ENCODE data around the gene TUFM.
"Not testable (repeated sequence)": the region's sequence is repeated elsewhere in the genome, so short reads cannot be mapped to it uniquely, and the experiment has no call there.

Gene TUFM

DNA sequence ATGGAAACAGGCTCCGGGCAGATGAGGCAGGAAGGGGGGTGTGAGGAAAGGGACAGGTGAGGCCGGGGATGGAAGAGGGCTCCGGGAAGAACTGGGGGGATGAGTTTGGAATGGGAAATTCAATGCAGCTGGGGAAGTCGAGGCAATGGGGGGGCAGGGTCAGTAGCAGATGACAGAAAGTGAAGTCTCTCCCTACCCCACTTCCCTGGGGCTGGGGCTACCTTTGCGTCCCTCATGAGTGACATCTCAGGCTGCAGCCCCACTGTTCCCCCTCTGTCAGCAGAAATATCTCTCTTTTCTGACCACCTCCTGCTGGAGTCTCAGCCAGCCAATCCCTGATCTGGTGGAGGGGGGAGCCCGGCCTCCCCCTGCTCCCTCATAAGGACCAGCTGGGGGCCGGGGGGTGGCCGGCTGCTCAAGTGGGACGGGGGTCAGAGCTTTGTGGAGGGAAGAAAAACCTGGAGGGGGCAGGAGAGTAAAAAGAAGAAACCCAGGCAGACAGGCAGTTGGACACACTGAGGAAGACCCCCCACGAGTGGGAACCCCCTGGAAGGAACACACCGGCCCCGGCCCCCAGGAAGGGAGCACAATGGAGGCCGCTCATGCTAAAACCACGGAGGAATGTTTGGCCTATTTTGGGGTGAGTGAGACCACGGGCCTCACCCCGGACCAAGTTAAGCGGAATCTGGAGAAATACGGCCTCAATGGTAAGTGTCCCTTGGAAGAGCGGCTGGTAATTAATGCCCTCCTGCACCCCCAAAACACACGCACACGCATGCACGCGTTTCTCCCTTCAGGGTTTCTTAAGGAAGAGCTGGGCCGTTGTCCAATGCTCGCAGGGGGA is 32.2 kb upstream of the TUFM start, which contains the start of gene ATP2A1:
Gene ATP2A1, plus strand, starts transcription at position 406 of the 844 bp plus-strand sequence. Its CDS starts 184 bp downstream, at position 590.
- H3K4me3 Mint-ChIP-seq: peak within 1 kb of the TSS; percentile 87
- H3K27me3 Mint-ChIP-seq: peaks cover 9% of the 10 kb centered on the region
- H3K36me3 Mint-ChIP-seq (ENCODE audit: low read depth): peaks cover 6% of the 10 kb centered on the region
- H3K27ac Mint-ChIP-seq: peak within 1 kb of the TSS; percentile 78
- no peaks in the 10 kb centered on the region for H3K9me3 Mint-ChIP-seq
- H3K4me1 Mint-ChIP-seq (ENCODE audit: low read depth): peaks cover 29% of the 10 kb centered on the region

DNA sequence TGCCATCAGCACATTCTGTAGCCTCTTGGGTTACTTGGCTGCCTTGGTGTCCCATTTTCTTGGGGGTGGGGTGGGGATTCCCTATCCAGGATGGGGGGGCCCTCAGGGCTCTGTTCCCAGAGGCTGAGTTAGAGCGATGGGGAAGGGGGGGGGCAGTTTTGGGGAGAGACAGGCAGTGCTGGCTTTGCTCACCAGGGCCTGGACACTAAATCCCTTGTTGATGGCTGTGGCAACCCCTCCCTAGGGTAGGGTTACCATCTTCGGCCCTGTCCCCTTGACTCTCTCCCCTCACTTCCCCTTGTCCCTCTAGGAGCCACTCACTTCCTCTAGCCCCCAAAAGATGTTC is 31.5 kb upstream of the TUFM start:
- H3K4me1 Mint-ChIP-seq (ENCODE audit: low read depth): peaks cover 29% of the 10 kb centered on the region
- H3K27ac Mint-ChIP-seq: no peak overlapping the region
- H3K4me3 Mint-ChIP-seq: no peak overlapping the region
- H3K27me3 Mint-ChIP-seq: peaks cover 9% of the 10 kb centered on the region
- peaks cover 6% of the 10 kb centered on the region for H3K36me3 Mint-ChIP-seq (ENCODE audit: low read depth)
- H3K9me3 Mint-ChIP-seq: no peaks in the 10 kb centered on the region

DNA sequence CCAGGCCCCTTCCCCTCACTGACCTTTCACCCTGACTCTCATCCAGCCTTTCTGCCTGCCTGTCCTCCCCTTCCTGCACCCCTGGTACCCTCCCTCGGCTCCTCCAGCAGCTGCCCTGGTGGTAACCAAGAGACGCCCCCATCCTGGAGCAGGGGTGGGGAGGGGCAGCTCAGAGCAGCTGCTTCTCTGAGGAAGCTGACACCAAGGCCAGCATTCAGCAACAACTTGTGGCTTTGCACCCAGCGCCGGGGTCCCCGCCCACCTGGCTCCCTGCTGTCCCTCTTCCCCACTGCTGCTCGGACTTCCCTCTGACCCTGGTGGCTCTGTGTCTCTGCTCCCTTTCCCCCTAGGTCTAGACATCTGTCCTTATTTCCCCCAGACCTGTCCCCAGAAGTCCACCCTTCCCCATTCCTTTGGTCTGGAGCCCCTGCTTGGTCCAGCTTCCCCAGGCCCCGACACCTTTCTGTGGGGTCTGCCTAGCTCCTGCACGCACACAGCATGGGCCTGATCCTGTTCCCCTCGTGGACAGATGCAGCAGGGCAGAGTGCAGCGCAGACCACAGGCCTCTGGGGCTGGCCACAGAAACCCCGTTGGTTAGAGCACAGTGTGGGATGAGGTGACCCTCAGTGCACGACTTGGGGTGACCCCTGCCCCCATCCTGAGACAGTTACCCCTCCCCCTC is 31.0 kb upstream of the TUFM start:
- no peak overlapping the region for H3K27ac Mint-ChIP-seq
- H3K4me3 Mint-ChIP-seq: no peak overlapping the region
- H3K36me3 Mint-ChIP-seq (ENCODE audit: low read depth): peaks cover 6% of the 10 kb centered on the region
- peaks cover 9% of the 10 kb centered on the region for H3K27me3 Mint-ChIP-seq
- no peaks in the 10 kb centered on the region for H3K9me3 Mint-ChIP-seq
- peaks cover 29% of the 10 kb centered on the region for H3K4me1 Mint-ChIP-seq (ENCODE audit: low read depth)

DNA sequence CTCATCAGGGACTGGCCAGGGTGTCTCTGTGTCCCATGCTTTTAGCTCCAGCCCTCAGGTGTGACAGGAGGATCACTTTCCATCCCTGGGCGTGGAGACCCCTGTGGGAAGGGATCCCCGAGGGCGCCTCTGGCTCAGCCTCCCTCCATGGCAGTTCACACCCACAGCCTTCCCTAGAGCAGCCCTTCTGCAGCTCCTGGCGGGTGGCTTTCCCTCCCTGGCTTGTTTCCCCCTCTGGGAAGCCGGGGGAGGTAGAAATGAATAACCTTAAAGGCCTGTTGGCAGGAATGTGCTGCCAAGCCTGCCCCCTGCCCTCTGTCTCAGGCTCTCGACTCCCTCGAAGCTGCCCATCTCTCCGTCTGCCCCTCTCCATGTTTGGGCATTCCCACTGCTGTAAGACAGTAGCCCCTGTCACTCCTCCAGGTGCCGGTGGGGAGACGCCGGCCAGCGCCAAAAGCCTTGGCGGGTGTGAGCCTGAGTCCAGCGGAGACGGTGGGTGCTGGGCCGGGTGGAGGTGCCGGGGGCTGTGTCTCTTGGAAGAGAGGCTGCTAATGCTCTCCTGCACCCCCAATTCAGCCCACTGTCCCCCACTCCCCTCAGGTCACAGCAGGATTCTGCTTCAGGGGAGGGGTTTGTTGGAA is 30.0 kb upstream of the TUFM start:
- Mint-ChIP-seq H3K27me3 (peaks cover 6% of the 10 kb centered on the region), H3K27ac (no peak overlapping the region), H3K9me3 (no peaks in the 10 kb centered on the region), H3K36me3 (ENCODE audit: low read depth) (peaks cover 9% of the 10 kb centered on the region), H3K4me3 (no peak overlapping the region), H3K4me1 (ENCODE audit: low read depth) (peaks cover 27% of the 10 kb centered on the region)

DNA sequence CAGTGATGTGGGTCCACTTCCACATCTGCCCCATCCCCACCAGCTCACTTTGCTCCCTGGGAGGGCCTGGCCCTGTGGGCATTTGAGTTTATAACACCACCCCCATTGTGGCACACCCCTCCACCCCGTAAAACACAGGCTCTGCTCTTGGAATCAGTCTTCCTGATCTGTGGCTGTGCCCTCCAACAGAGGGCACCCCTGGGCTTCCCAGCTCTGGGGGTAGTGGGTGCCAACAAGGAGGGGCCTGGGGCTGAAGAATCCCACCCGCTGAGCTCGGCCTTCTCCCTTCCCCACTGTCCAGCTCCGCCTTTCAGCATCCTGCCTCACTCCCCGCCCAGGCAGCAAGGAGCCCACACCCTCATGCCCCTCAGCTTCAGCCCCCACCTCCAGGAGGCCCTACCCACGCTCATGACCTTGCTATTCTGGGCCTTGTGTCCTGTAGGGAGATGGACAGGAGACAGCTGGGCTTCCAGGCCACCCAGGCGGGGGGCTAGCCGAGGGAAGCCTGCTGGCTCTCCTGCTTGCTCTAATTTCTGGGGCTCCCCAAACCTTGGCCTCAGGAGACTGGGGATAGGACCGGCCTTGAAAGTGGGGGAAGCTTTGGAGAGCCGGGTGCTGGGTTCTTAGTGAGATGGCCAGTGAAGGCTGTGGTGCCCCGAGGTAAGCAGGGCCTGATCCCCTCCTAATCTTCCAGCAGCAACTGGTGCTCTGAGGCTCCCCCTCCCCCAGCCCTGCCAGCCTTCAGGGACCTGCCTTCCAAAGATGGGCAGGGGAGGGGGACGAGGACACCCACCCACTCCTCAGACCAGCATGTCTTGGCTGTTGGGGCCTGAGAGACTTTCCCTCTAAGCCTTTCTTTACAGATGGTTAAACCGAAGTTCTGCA is 29.2 kb upstream of the TUFM start:
- no peak overlapping the region for H3K27ac Mint-ChIP-seq
- no peak overlapping the region for H3K4me3 Mint-ChIP-seq
- H3K36me3 Mint-ChIP-seq (ENCODE audit: low read depth): peaks cover 17% of the 10 kb centered on the region
- H3K9me3 Mint-ChIP-seq: no peaks in the 10 kb centered on the region
- no peaks in the 10 kb centered on the region for H3K27me3 Mint-ChIP-seq
- H3K4me1 Mint-ChIP-seq (ENCODE audit: low read depth): peaks cover 20% of the 10 kb centered on the region

DNA sequence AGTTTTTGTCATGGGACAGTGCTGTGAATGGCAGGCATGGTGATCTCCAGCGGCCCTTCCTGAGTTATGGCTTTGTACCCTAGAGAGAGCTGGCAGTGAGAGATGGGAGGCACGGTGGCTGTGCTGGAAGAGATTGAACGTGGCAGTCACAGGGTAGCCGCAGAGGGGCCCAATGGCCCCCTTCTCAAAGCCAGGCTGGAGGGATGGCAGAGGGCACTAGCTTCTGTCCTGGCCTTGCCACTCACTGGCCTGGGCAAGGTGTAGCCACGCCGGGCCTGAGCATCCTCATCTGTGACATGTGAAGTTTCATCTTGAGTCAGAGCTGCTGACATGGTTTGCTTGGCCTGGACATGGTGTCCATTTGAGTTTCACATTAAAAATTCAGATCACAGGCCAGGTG is 28.3 kb upstream of the TUFM start:
- Mint-ChIP-seq H3K9me3 (no peaks in the 10 kb centered on the region), H3K36me3 (ENCODE audit: low read depth) (peaks cover 26% of the 10 kb centered on the region), H3K27ac (no peak overlapping the region), H3K27me3 (no peaks in the 10 kb centered on the region), H3K4me1 (ENCODE audit: low read depth) (peaks cover 14% of the 10 kb centered on the region), H3K4me3 (no peak overlapping the region)

DNA sequence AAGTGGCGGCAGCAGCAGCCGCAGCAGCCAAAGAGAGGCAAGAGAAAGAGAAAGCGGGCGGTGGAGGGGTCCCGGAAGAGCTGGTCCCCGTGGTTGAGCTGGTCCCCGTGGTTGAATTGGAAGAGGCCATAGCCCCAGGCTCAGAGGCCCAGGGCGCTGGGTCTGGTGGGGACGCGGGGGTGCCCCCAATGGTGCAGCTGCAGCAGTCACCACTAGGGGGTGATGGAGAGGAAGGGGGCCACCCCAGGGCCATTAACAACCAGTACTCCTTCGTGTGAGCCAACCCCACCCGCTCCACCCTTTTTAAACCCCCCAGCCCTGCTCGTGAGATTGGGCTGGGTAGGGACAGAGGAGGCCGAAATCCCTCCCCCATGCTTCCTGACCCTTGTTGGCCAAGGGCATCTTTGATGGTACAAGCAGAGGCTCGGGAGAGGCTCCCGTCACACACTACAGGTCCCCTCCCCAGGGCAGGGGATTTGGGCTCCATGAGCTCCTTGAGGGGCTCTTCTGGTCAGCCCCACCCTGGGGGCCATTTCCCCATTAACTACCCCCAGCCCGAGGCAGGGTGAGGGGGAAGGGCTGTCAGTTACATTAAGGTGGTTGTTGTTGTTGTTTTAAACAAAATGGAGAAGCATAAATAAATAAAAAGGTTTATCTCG is 27.5 kb upstream of the TUFM start:
- no peak overlapping the region for H3K4me3 Mint-ChIP-seq
- H3K4me1 Mint-ChIP-seq (ENCODE audit: low read depth): peaks cover 7% of the 10 kb centered on the region
- H3K9me3 Mint-ChIP-seq: no peaks in the 10 kb centered on the region
- H3K27ac Mint-ChIP-seq: no peak overlapping the region
- peaks cover 34% of the 10 kb centered on the region for H3K36me3 Mint-ChIP-seq (ENCODE audit: low read depth)
- no peaks in the 10 kb centered on the region for H3K27me3 Mint-ChIP-seq

DNA sequence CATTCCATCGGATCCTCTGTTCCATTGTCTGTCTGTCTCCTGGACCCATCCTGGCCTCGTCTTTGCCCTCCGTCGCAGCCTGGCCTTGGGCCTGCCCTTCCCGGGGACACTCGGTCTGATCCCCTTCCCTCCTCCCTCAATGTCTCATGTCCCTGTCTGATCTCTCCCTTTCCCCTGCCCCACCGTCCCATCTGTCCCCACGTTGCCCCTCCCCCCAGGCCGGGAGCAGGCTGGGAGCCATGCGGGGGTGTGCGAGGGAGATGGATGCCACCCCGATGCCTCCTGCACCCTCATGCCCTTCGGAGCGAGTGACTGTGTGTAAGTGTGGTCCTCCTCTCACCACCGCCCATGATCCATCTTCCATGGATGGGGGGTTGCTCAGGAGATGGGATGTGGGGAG is 26.8 kb upstream of the TUFM start:
- H3K27me3 Mint-ChIP-seq: no peaks in the 10 kb centered on the region
- no peak overlapping the region for H3K27ac Mint-ChIP-seq
- peaks cover 35% of the 10 kb centered on the region for H3K36me3 Mint-ChIP-seq (ENCODE audit: low read depth)
- H3K4me3 Mint-ChIP-seq: no peak overlapping the region
- peaks cover 2% of the 10 kb centered on the region for H3K4me1 Mint-ChIP-seq (ENCODE audit: low read depth)
- no peaks in the 10 kb centered on the region for H3K9me3 Mint-ChIP-seq

DNA sequence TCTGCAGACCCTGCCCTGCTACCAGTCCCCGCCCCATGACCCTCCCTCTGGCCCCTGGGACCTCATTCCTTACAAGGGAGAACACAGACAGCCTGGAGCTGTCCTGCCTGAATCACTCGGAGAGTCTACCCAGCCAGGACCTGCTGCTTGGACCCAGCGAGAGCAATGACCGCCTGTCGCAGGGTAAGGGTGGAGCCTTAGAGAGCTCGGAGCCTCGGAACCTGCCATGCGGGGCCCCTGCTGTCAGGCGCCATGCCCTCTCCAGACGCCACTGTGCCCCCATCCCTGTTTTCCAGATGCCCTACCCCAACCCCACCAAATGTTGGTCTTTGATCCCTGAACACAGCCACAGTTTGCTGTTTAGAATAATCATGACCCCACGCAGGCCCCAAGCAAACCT is 23.1 kb upstream of the TUFM start:
- H3K27me3 Mint-ChIP-seq: no peaks in the 10 kb centered on the region
- H3K4me3 Mint-ChIP-seq: no peak overlapping the region
- H3K4me1 Mint-ChIP-seq (ENCODE audit: low read depth): peaks cover 15% of the 10 kb centered on the region
- H3K36me3 Mint-ChIP-seq (ENCODE audit: low read depth): peaks cover 42% of the 10 kb centered on the region
- no peak overlapping the region for H3K27ac Mint-ChIP-seq
- no peaks in the 10 kb centered on the region for H3K9me3 Mint-ChIP-seq

DNA sequence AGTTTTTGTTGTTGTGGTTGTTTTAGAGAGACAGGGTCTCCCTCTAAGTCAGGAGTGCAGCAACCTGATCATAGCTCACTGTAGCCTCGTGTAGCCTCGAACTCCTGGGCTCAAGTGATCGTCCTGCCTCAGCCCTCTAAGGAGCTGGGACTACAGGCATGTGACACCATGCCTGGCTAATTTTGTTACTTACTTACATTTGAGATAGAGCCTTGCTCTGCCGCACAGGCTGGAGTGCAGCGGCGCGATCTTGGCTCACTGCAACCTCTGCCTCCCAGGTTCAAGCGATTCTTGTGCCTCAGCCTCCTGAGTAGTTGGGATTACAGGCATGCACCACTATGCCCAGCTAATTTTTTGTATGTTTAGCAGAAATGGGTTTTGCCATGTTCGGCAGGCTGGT is 21.5 kb upstream of the TUFM start:
- Mint-ChIP-seq H3K36me3 (ENCODE audit: low read depth) (peaks cover 37% of the 10 kb centered on the region), H3K4me1 (ENCODE audit: low read depth) (peaks cover 20% of the 10 kb centered on the region)
- H3K27me3 Mint-ChIP-seq, H3K9me3 Mint-ChIP-seq, H3K27ac Mint-ChIP-seq, H3K4me3 Mint-ChIP-seq: not testable (repeated sequence)

DNA sequence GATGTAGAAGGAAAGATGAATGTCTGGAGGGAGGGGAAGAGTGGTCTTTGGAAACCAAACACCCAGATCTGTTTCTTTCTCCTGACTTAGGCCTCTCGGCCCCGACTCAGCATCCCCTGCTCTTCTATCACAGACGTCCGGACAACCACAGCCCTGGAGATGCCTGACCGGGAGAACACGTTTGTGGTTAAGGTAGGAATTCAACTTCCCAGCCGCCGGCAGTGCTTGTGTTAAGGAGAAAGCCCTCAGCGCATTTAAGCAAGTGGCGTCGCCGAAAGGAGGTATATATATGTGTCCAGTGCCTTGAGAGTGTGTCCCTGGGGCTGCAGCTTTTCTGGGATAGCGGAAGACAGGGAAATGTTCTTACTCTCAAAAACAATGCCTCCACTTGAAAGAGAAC is 21.1 kb upstream of the TUFM start:
- Mint-ChIP-seq H3K9me3 (no peaks in the 10 kb centered on the region), H3K36me3 (ENCODE audit: low read depth) (peaks cover 37% of the 10 kb centered on the region), H3K4me1 (ENCODE audit: low read depth) (peaks cover 20% of the 10 kb centered on the region), H3K27me3 (no peaks in the 10 kb centered on the region), H3K4me3 (no peak overlapping the region), H3K27ac (no peak overlapping the region)

DNA sequence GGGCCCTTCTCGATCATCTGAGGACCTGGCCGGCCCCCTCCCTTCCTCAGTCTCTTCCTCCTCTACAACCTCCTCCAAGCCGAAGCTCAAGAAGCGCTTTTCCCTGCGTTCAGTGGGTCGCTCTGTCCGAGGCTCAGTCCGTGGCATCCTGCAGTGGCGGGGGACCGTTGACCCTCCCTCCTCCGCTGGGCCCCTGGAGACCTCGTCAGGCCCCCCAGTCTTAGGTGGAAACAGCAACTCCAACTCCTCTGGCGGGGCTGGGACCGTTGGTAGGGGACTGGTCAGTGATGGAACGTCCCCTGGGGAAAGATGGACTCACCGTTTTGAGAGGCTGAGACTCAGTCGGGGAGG is 20.3 kb upstream of the TUFM start:
- H3K4me1 Mint-ChIP-seq (ENCODE audit: low read depth): peaks cover 27% of the 10 kb centered on the region
- no peak overlapping the region for H3K27ac Mint-ChIP-seq
- no peak overlapping the region for H3K4me3 Mint-ChIP-seq
- no peaks in the 10 kb centered on the region for H3K9me3 Mint-ChIP-seq
- no peaks in the 10 kb centered on the region for H3K27me3 Mint-ChIP-seq
- peaks cover 44% of the 10 kb centered on the region for H3K36me3 Mint-ChIP-seq (ENCODE audit: low read depth)

DNA sequence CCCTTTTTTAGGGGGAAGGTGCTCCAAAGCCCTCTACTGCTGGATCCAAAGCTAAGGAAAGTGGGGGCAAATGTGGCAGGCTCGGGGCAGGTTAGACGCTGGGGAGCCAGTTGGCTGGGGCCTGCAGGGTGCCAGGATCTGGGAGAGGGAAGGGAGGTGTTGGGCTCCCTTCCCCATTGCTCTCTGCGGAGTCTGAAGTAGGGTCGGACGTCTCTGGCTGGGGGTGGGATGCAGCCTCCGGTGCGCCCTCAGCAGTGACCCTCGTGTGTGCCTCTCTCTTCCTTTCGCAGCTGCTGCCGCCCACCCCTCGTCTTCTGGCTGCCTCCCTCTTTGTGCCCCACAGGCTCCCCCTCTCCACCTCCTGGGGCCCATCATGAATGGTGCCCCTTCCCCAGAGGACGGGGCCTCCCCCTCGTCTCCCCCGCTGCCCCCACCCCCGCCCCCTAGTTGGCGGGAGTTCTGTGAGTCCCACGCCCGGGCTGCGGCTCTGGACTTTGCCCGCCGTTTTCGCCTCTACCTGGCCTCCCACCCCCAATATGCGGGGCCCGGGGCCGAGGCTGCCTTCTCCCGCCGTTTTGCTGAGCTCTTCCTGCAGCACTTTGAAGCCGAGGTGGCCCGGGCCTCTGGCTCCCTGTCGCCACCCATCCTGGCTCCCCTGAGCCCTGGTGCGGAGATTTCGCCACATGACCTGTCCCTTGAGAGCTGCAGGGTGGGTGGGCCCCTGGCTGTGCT is 19.7 kb upstream of the TUFM start:
- Mint-ChIP-seq H3K27me3 (no peaks in the 10 kb centered on the region), H3K4me3 (no peak overlapping the region), H3K9me3 (no peaks in the 10 kb centered on the region), H3K36me3 (ENCODE audit: low read depth) (peaks cover 39% of the 10 kb centered on the region), H3K27ac (no peak overlapping the region), H3K4me1 (ENCODE audit: low read depth) (peaks cover 27% of the 10 kb centered on the region)

Measured in stimulated activated naive CD8-positive, alpha-beta T cell treated with anti-CD3 and anti-CD28 coated beads, Interleukin-15, Interleukin-2, amounts not matched to agents 100 ng/mL and 50 ng/mL, for 24 hours (primary cell).